Stimulated activated CD8-positive, alpha-beta memory T cell treated with anti-CD3 and anti-CD28 coated beads, Interleukin-15, amount 100 ng/mL, for 24 hours (primary cell): ENCODE data around the gene TPTE2.
"Not testable (repeated sequence)": the region's sequence is repeated elsewhere in the genome, so short reads cannot be mapped to it uniquely, and the experiment has no call there.

Source experiments
- DNase-seq: peaks from one replicate; pipeline ENCODE4 v3.0.0-alpha.2; 2020; ENCODE audit warnings: low read depth

The TPTE2 gene

DNA sequence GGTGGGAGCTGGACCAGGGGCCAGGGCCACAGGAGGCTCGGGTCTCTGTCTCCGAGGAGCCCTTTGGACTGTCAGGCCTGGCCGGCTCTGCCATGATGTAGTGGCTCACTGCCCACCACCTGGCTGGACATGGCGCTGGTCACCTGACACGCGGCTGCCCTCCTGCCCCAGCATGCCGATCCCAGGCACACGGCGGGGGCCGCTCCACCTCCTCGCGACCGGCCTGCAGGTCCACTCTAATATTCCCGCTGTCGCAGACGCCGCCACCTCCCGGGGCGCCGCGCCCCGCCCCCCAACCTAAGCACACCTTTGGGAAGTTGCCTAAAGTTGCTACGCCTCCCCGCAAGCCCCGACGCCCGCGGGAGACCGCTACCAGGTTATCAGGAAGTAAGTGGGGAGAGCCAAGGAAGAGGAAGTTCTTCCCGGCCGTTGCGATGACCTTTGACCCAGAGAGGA lies at the start of gene TPTE2:
TPTE2 (minus strand) TSS at position 406 of the 456 bp plus-strand sequence. CDS start 58,298 bp downstream, outside the sequence.
- DNase-seq, result not testable (repeated sequence)

DNA sequence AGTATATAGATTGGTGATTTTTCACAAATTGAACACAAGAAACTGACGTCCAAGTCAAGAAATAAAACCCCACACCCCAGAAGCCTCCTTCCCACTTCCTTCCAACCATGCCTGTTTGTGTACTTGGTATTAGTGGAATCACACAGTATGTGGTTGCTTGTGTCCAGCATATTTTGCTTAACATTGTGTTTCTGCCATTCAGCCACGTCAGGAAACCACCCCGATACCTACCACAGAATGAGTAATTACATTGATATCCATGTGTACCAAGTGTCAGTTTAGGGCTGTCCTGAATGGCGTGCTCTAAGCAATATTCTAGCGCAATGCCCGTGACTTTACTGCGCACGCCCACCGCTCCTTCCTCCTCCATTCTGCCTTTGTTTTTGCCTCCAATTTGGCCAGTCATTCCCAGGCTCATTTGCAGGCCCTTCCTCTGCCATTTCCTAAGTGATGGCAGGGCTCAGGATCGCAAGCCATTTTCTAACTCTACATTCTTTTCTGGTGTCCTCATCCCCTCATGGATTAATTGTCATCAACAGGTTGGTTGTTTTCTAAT lies 46.3 kb upstream of the TPTE2 start:
- DNase-seq, result no peak

DNA sequence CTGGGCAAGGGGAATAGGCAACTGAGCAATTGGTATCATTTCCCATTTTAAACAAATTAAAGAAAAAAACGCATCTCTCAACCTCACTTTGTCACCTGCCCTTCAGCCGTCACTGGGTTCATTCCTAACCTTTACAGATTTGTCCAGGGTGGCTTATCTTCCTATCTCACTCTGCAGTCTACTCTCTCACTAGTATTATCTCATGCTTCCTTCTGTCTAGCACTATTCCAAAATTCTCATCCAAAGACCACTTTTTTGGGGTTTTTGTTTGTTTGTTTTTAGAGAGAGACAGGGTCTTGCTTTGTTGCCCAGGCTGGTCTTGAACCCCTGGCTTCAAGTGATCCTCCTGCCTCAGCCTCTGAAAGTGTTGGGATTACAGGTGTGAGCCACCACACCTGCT lies 45.4 kb upstream of the TPTE2 start:
- DNase-seq, result no peak

DNA sequence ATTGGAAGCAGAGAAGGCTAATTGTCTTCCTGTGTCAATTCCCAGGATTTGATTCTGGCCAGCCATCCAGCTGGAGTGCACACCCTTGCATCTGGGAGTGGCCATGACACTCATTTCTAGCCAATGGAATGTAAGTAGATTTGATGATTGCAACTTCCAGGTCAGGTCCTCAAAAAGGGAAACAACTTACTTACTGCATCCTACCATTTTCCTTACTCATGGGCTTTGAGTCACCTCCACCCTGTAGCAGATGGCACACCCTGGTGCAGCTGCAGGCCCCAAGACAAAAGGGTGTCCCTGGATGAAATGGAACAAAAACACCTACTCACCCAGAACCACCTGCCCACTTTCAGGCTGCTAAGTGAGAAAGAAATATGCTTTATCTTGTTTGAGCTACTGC lies 44.8 kb upstream of the TPTE2 start:
- DNase-seq, result no peak

DNA sequence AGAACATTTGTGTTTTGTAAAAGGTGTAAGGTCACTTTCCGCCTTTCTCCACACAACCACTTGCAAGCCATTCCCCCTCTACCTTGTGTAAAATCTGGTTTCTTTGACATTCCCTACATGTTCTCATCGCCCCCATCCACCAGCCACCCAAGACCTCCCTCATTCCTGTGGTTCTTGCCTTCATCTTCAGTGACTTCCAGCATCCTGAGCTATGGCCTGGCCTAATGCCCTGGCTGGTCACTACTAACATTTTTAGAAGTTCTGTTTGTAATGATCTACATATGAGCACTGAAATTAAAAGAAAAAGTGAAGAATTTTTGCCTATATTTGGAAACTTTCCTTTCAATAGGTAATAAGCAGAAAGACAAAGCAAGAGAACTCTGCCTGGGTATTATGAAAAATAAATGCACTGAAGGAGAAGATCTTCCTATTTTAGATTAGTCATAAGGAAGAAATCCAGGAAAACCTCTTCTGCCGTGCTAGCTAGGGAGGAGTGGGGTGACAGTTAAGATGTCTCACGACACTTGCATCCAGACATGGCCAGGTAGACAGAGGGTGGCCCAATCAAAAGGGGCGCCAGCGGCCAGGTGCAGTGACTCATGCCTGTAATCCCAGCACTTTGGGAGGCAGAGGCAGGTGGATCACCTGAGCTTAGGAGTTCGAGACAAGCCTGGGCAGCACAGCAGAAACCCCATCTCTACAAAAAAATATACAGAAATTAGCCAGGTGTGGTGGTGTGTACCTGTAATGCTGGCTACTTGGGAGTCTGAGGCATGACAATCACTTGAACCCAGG lies 44.0 kb upstream of the TPTE2 start:
- DNase-seq, result no peak

DNA sequence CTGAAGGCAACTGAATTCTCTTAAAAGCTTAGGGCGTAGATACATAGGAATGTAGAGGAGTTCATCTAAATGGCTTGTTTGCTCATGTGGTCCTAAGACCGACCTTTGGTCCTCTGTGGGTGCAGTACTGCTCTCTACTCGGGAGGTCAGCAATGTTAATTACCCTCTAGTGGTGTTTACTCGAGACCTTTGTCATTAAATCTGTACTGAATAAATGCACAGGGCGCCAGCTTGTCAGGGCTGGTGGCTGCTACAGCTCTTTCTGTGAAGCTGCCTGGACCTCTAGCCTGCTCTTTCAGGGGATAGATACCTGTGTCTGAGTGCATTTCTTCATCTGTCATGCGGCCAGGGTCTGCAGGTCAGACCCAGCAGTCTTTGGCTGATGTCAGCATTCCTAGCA lies 43.0 kb upstream of the TPTE2 start:
- DNase-seq, result no peak

DNA sequence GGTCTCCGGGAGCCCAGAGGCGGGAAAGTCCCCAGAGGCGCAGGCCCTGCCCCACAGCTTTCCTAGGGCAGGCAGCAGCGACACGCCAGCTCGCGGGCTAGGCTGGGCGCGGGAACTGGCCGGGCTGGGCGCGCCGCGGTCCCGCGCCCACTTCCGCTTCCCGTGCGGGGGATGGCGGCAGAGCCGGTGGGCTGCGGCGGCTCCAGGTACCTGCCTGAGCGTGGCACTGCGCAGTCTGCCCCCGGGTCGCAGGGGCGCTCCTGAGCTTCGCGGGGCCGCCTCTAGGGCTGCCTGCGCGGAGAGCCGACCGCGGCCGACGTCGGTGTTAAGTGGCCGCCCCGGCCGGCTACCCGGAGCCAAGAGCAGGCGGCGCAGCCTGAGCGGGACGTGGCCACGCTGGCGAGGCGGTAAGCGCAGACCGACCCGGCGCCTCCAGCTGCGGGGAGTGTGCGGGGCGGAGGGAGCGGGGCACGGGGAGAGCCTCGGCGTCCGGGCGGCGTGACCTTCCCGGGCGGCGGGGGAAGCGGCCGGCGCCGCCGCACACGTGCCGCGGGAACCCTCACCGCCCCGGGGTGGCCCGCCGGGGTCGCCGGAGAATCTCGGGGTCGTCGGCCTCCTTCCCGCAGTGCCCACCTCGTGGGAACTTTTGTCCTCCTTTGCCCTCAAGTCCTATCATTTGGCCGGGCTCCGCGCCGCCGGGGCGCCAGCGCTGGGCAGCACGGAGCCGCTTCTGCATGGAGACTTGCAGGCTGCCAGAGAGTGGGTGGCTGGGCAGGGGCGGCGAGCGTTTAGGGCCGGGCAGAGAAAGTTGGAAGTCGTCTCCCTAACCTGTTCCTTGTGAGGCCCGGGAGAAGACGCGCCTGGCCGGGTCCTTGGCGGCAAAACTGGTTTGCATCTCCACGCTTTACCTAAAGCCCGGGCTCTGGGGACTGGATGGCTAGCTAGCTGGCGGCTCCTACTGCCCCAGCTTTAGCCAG lies 40.7 kb upstream of the TPTE2 start:
- peak; percentile 14 for DNase-seq

DNA sequence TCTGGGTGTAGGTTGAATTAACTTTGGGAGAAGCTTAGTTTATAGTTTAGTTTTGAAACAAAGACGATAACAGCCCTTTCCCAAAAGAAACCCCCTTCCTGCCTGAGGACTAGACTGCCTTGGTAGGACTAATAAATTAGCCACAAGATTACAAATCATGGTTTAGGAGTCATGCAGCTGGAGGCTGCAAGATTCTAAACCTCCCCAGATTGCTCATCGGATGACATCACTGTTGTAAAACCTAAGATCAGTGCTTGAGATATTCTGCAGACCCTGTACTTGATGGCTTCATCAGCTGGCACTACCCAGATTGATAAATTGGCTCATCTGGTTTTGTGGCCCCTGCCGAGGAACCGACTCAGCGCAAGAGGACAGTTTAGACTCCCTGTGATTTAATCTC lies 36.2 kb upstream of the TPTE2 start:
- DNase-seq, result no peak

DNA sequence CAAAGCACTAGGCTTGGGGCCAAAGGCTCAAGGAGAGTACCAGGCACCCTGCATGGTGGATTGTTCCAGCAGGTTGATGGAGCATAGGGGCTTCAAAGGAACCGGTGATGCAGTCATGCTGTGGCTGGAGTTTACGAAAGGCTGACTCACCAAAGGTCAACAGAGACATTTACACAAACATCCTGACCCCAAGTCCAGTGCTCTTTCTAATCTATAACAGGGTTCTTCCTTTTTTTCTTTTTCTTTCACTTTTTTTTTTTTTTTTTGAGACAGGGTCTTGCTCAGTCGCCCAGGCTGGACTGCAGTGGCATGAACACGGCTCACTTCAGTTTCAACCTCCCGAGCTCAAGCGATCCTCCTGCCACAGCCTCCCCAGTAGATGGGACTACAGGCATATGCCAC lies 35.6 kb upstream of the TPTE2 start:
- DNase-seq, result no peak

DNA sequence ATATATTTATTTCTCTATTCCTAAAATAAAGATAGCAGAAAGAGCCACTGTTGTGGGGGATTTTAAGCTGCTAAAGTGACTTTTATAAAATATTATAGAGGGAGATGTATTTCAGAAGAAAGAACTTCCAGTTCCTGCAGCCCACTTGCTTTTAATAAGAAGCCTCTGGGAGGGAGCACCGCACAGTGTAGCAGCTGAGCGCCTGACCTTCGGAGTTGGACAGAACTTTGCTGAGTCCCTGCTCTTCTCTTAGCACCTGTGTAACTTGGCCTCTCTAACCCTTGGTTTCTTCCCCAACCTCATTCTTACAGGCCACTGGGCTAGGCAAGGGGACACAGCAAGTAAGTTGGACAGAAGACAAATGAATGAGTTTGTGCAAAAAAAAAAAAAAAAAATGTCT lies 34.8 kb upstream of the TPTE2 start:
- DNase-seq, result no peak

DNA sequence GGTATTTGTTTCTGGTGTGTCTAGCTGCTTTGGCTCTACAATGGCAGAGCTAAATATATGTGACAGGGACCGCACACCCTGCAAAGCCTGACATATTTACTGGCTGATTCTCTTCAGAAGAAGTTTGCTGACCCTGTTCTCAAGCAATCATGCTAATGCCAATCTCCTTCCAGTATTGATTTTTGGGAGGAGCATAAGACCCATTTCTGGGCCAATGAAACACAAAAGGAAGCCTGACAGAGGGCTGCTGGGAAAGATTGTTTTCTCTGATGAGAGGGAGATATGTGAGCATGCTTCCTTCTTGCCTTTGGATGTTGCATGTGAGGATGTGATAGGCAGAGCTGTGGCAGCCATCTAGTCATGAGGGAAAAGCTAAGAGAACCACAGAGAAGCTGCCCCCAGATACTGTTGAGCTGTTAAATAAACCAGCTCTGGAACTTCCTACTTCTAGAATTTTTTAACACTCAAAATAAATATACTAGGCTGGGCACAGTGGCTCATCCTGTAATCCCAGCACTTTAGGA lies 31.4 kb upstream of the TPTE2 start:
- DNase-seq, result no peak

DNA sequence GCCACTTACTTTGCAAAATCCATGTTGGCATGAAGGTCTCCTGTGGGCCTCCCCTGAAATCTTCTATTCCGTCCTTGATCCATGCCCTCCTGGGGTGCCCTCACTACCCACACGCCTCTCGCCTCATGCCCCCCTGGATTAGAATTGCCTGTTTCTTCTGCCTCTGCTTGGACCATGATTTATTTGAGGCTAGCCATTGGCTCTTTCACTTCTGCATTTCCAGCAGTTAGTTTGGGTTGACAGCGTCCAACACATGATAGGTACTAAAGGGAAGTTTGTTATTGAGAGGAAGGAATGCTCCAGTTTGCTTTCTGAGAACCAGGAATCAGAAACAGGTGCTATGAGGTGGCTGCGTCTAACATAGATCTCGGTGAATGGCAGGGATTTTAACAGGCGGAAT lies 30.5 kb upstream of the TPTE2 start:
- no peak for DNase-seq

DNA sequence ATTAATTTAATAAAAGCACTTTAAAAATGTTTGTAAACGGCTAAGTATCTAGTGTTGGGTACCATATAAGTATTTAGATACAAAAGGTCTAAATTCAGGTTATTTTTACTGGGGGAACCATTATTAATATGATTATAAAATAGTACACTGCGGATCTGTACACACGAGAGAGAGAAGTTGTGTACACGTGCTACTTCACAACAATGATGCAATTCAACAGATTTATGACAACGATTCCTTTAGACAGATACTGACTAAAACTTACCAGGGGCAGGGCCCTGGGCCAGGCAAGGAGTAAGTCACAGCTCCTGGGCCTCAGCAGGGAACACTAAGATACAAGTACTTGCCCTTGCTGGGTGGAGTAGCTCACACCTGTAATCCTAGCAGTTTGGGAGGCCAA lies 29.1 kb upstream of the TPTE2 start:
- DNase-seq, result no peak

DNA sequence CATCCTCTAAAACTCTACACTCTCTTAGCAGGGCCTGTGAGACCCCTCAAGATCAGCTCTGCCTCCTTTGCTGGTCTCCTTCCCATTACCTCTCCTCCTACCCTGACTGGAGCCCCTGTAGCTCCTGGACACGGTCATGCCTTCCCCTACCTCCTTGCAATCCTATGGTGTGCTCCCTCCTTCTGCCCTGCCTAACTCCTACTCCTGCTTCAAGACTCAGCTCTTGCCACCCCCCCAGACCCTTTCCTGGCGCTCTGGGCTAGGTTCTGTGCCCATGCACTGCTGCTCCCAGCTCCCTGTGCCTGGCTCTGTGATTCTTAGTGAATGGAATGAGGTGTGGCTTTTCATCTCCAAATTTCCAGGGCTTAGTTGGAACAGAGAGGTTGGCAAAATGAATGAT lies 28.0 kb upstream of the TPTE2 start:
- no peak for DNase-seq

DNA sequence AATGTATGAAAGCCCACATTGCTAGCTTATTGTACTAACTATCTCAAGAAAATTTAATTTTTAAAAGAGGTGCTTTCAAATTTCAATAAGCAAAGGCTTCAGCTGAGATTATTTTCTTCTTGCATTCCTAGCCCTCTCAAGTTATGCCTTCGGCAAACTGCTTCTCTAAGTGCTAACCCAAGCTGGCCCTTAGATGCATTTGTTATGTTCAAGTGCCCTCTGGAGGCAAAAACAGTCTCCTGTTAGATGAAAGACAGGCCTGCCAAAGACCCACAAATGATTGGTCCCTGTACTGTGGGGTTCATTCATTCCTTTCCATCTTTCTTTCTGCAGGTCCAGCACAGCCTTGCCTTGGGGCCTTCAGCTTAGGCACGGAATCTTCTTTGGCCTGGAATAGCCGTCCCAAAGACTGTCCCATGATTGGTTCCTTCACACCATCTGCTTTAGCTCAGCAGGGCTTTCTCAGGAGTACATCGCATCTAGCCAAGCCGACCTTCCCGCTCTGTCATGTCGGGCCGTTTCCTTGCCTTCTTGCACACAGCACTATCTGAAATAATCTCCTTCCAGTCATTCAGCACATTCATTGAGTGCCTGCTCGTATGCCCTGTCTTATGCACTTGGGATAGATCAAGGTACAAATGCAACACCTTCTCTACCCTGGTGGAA lies 26.4 kb upstream of the TPTE2 start:
- DNase-seq, result no peak

DNA sequence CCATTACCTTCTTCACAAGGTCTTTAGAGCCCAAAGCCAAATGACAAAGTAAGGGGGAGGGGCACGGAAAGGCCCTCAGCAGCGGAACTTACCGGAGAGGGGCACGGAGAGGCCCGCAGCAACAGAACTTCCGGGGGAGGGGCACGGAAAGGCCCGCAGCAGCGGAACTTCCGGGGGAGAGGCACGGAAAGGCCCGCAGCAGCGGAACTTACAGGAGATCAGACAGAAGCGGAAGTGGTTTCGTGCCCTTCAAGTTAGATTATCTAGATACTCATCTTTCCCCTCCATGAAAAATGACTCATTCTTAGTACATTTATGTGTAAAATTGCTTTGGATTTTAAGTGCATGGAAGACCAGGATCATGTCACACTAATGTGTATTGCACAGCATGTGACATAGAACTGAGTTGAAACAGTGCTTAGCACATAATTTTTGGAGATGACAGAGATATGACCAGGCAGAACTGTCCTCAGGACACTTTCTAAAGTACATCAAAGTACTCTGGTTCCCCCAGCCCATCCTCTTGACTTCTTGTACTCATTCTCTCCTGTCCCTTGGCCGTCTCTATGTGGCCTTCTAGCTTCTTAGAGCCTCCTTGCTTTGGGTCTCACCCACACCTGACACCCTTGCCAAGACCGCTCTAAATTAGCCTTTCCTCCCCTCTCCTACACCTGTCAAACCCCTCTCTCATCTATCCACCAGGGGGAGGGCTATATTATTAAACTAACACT lies 25.7 kb upstream of the TPTE2 start:
- peak; percentile 35 for DNase-seq

DNA sequence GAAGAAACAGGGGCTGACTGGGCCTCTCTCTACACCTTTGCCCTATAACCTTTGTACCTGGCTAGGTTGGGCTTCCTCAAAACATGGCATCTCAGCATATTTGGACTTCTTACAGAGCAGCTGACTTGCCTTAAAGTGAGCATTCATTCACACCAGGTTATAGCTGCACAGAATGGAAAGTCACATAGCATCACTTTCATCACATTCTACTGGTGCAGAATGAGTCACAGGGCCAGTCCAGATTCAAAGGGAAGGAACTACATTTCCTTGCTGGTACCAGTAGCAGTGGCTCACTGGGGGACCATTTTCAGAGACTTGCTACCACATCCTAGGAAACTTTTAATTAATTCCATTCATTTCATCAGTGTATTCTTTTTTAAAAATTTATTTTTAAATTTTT lies 20.3 kb upstream of the TPTE2 start:
- DNase-seq, result no peak

DNA sequence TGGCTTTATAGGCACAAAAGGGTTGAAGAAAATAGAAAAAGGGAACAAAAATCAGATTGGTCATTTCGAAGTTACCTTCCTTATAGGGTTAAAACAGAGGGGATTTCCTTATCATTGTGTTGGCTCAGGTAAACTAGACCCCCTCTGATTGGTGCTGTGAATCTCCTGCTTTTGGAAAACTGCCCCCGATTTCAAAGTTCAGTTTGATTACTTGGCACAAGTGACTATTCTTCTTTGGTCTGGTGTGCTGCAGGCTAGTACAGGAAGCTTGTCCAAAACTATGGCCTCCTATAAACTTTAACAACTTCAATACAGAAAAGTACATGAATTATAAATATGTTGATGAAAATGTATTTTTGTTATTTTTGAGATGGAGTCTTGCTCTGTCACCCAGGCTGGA lies 13.9 kb upstream of the TPTE2 start:
- no peak for DNase-seq

DNA sequence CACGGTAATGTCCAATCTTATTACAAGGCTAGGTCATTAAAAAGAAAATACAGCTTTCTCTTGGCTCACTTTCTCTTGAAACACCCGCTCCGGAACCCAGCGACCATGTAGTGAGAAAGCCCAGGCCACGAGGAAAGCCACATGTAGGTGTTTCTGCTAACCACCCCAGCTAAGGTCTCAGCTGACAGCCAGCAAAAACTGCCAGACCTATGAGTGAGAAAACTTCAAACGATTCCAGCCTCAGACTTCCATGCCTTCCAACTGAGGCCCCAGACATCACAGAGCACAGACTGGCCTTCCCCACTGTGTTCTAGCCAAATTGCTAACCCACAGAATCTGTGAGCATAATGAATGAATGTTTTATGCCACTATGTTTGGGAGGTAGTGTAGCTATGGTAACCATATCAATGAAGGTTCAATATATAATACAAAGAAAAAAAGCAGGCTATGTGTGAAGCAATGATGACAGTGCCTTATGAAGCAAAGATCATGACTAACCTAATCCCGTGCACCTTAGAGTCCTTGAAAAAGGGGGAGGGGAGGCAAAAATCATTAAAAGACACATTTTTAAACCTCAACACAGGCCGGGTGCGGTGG lies 11.9 kb upstream of the TPTE2 start:
- no peak for DNase-seq

DNA sequence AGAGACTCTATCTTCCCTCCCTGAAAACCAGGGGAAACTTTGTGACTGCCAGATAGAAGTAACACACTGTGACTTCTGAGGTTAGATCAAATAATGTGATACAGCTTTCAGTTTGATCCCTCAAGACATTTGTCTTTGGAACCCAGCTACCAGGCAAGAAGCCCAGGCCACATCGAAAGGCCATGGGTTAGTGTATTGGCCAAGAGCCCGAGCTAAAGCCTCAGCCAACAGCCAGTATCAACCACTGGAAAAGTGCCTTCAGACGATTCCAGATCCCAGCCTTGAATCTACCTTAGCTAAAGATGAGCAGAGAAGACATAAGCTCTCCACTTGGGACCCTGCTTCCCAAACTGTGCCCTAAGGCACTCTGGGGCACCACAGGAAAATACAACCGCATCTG lies 10.9 kb upstream of the TPTE2 start:
- no peak for DNase-seq
